Muscle of arm (tissue), 12 donors: ENCODE results near the gene CSTPP1. TPM values are rescaled to one million over a fixed set of nuclear protein-coding genes. Genes with fewer than 3 reads are reported as not detected.
"Not testable (repeated sequence)": the region's sequence is repeated elsewhere in the genome, so short reads cannot be mapped to it uniquely, and the experiment has no call there.

Experiments used
- DNase-seq: peaks from one replicate; pipeline ENCODE4 v3.0.0-alpha.2; 2013
- polyA plus RNA-seq, 12 donors: library from polyadenylated mRNA; unstranded; fragments of 120-200 nt; gene quantifications; one replicate each; pipeline ENCODE4 v1.2.1, GENCODE V29; 2013; ENCODE audit not compliant: insufficient read length in 12 of 12

CSTPP1 gene
- polyA plus RNA-seq, 12 donors, result 18.6 to 33.6 (median 21.6) TPM; not detected in 1

- DNase-seq, result no peak
Observed at GRCh38 chr11:46984987-46985386, 48.4 kb downstream of the CSTPP1 start.

- DNase-seq, result no peak
Observed at GRCh38 chr11:46987183-46987582, 50.6 kb downstream of the CSTPP1 start.

DNA sequence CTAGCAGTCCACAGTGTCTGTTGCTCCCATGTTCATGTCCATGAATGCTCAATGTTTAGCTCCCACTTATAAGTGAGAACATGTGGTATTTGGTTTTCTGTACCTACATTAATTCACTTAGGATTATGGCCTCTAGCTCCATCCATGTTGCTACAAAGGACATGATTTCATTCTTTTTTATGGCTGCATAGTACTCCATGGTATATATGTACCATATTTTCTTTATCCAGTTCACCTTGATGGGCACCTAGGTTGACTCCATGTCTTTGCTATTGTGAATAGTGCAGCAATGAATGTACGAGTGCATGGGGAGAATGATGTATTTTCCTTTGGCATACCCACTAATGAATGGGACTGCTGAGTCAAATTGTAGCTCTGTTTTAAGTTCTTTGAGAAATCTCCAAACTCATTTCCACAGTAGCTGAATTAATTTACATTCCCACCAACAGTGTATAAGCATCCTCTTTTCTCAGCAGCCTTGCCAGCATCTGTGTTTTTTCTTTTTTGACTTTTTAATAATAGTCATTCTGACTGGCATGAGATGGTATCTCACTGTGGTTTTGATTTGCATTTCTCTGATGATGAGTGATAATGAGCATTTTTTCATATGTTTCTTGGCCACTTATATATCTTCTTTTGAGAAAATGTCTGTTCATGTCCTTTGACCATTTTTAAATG, 53.4 kb downstream of the CSTPP1 start:
- DNase-seq, result not testable (repeated sequence)

DNA sequence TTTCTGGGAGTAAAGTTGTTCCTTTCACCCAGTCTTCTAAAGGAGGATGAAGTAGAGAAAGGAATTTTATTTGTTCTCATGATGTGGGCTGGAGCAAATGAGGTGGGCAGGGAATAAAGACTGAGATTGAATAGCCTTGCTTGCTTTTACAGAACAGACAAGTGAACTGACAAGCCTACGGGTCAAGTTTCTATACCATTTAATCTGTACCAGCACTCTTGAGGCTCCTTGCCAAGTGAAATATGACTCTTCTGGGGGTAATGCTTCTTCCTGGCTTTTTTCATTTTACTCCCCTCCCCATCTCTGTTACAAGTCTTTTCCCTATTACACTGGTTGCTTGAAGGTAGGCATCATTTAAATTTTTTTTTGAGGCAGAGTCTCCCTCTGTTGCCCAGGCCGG, 54.8 kb downstream of the CSTPP1 start:
- no peak for DNase-seq

DNA sequence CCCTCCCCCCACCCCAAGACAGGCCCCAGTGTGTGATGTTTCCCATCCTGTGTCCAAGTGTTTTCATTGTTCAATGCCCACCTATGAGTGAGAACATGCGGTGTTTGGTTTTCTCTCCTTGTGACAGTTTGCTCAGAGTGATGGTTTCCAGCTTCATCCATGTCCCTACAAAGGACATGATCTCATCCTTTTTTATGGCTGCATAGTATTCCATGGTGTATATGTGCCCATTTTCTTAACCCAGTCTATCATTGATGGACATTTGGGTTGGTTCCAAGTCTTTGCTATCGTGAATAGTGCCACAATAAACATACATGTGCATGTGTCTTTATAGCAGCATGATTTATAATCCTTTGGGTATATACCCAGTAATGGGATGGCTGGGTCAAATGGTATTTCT, 55.8 kb downstream of the CSTPP1 start:
- DNase-seq, result not testable (repeated sequence)

GRCh38 chr11:46997796-46998195, 61.2 kb downstream of the CSTPP1 start:
- DNase-seq, result not testable (repeated sequence)

GRCh38 chr11:46999217-46999616, 62.7 kb downstream of the CSTPP1 start:
- DNase-seq, result no peak

GRCh38 chr11:47000033-47000432, 63.5 kb downstream of the CSTPP1 start:
- no peak for DNase-seq

- DNase-seq, result peak; percentile 13
Observed at GRCh38 chr11:47001781-47002181, 65.2 kb downstream of the CSTPP1 start.

GRCh38 chr11:47002390-47002789, 65.8 kb downstream of the CSTPP1 start:
- DNase-seq, result no peak

DNA sequence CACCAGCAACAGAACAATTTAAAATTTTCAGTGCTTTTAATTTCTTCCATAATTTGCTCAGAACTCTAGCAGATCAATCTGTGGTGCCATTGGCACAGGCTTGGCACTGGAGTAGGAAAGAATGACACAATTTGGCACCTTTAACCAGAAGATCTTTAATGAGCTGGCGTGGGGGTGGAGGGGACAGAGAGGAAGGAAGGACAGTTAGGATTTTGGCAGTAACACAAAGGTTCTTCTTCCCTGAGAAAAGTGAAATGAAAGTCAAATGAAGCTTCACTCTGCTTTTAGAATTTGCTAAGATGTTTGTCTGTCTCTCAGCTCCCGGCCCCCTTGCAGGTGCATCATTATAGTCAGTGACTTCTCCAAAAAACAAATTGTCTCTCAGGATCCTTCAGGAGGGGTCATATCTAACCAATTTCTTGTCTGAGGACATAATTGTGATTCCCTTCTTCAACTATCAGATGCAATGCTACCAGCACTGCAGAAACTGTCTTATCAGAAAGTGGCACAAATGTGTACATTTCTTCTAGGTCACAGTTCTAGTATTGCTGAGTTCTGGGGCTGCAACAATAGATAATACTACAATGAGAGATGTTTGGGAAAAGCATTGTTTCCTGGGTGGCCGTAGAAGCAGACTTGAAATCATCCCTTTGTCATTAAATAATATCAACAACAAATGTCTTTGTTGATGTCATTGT, 66.8 kb downstream of the CSTPP1 start:
- DNase-seq, result no peak

DNA sequence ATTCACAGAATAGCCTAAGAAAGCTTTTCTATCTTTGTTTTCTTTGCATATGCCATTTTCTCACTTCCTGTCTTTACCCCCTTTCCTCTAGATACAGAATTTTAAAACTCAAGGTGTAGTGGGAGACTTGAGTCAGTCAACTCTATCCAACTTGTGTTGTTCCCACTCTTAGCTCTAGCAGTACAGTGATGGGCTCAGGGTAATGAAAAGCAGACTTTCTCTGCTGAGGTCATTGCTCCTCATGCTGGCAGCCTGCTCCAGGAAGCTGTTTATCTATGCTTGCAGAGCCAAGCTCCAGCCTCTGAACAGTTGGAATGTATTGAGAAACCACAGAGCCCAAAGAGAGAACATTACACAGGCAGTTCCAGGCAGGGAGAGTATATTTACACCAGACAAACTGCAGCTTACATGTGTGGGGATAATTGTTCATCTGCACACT, 68.1 kb downstream of the CSTPP1 start:
- DNase-seq, result peak; percentile 92

DNA sequence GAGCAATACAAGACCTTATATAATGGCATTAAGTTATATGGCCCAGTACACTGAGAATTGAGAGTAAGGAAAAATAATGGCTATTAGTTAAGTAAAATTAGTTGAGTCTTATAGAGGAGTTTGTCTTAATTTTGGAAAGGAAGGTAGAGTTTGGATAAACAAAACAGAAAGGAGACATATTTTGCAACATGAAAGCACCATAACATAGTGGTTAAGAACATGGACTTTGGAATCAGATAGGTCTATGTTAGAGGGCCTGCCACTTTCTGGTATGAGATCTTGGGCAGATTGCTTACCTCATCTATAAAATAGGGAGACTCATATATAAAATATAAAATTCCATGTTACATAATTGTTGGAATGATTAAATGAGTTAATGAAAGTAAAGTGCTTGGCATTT, 68.9 kb downstream of the CSTPP1 start:
- no peak for DNase-seq

DNA sequence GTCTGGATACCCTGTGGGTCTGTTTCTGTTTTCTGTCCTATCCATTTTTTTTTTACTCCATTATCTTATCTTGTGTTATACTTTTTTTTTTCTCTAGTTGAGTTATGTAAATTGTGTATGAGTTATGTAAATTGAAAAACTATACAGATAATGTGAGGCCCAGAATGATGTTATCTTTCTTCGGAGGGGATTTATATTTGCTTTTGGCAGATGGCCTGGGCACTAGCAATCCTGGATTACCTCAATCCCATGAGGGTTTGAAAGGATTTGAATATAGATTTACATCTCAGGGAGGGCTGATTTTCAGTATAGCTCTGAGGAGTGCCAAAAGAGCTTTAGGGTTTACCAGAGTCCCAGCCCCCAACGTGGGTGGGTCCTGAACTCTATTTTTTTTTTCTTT, 71.0 kb downstream of the CSTPP1 start:
- DNase-seq, result no peak

- DNase-seq, result no peak
Observed at GRCh38 chr11:47010179-47010578, 73.6 kb downstream of the CSTPP1 start.

DNA sequence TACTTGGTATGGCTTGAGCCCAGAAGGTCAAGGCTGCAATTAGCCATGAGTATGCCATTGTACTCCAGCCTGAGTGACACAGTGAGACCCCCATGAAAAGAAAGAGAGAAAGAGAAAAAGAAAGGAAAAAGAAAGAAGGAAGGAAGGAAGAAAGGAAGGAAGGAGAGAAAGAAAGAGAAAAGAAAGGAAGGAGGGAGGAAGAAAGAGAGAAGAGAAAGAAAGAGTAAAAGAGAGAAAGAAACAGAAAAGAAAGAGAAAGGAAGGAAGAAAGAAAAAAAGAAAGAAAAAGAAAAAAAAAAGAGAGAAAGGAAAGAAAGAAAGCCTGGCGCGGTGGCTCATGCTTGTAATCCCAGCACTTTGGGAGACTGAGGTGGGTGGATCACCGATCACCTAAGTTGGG, 77.5 kb downstream of the CSTPP1 start:
- DNase-seq, result no peak

- no peak for DNase-seq
Observed at GRCh38 chr11:47018637-47019036, 82.1 kb downstream of the CSTPP1 start.

DNA sequence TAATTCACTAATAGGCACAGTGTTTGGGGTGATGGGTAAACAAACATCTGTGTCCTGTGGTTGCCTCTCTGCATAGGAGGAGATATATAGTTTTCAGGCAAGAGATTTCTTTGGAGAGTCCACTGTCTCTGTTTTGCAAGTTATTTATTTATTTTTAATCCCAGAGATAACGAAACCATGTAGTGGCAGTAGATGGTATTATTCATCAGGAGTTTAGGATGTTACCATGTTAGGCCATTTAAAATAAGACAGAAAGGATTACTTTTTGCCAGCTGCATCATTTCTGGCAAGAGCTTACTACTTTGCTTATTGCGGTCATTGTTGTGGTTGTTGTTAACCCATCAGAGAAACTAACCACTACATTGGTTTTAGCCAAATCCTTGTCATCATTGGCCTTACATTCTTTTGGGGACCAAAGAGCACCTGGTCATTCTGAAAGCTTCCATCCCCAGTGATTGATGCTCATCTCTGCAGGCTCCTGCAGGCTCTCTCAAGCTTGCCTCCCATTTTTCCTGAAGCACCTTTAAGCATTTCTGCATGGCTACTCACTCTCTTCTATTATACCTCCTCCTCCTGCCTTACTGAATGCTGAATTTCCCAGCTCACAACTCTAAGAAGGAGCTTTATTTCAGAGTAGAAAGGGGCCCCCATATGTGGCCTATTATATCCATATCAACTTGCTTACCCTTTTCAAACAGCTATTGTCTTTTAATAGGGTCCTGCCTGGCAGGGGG, 84.4 kb downstream of the CSTPP1 start:
- DNase-seq, result no peak

DNA sequence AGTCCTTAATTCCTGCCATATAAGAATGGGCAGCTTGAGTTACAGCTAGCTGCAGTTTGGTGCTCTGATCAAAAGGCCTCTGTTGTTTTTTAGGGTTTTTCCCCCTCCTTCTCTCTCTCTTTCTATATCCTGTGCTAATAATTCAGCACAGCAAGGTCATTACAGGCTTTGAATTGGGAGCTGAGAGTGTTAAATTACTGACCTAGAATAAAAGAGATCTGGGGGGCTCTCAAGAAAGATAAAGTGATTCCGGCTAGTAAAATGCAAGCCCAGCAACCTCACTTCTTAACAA, 84.9 kb downstream of the CSTPP1 start:
- DNase-seq, result no peak

DNA sequence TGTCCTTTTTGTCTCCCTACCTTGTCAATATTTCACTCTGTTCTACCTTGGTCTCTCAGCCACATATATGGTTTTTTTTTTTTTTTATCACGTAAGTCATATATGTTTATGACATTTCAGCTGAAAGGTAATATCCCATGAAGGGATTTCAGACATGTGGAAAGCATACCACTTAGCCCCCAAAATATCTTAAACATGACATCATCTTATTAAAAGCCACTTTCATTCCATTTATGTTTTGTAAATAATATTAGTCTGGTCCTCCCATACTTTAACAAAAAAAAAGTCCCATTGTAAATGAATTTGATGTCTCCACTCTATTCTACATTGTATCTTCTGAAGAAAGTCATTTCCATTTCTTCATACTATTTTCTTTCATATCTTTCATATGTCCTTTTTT, 85.4 kb downstream of the CSTPP1 start:
- no peak for DNase-seq

DNA sequence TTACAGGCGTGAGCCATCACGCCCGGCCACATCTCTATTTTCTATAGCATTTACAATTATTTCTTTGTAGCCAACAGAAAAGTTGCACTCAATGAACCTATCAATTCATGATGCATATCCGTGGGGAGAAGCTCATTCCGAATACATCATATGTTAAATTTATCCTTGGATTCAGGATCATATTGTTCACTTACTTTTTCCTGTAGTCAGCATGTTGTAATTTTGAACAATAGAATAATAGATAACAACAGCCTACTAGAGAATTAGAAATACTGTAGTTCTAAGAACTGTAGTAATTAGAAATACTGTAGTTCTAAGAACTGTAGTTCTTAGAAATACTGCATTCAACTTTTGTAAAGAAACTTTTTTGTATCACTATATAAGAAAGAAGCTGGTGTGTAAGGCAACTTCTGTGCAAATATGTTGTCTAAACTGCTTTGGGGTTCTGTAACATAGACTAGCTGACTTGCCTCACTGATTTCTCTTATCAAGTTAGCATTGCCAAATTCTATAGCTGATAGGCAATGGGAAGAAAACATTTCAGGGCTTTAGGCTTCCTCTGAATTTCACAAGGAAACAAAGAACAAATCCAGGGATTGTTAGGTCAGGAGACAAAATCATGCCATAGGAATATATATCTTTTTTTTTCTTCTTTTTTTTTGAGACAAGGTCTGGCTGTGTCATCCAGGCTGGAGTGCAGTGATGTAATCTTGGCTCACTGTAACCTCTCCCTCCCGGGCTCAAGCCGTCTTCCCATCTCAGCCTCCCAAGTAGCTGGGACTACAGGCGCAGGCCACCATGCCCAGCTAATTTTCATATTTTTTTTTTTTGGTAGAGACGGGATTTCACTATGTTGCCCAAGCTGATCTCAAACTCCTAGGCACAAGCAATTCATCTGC, 91.9 kb downstream of the CSTPP1 start:
- no peak for DNase-seq

- DNase-seq, result no peak
Observed at GRCh38 chr11:47033439-47033838, 96.9 kb downstream of the CSTPP1 start.
